ENCODE measurements around the gene RABGAP1.

- TF ChIP-seq, protein P1, sequence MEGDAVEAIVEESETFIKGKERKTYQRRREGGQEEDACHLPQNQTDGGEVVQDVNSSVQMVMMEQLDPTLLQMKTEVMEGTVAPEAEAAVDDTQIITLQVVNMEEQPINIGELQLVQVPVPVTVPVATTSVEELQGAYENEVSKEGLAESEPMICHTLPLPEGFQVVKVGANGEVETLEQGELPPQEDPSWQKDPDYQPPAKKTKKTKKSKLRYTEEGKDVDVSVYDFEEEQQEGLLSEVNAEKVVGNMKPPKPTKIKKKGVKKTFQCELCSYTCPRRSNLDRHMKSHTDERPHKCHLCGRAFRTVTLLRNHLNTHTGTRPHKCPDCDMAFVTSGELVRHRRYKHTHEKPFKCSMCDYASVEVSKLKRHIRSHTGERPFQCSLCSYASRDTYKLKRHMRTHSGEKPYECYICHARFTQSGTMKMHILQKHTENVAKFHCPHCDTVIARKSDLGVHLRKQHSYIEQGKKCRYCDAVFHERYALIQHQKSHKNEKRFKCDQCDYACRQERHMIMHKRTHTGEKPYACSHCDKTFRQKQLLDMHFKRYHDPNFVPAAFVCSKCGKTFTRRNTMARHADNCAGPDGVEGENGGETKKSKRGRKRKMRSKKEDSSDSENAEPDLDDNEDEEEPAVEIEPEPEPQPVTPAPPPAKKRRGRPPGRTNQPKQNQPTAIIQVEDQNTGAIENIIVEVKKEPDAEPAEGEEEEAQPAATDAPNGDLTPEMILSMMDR (conservative IDR thresholded peaks at IDR 0.05; ENCODE audit: low read depth, low read length), result no peak
- TF ChIP-seq EZH2 (IDR thresholded peaks at IDR 0.05; ENCODE audit: borderline replicate concordance, low read depth, low read length, poor library complexity, severe bottlenecking), result no peak
Observed at GRCh38 chr9:122918310-122918709, 22.5 kb upstream of the RABGAP1 start.

Data from A673 (cell line).